Measurements from ENCODE around the gene CAMK2A. TPM values are rescaled to one million over a fixed set of nuclear protein-coding genes. Genes with fewer than 3 reads are reported as not detected.

The CAMK2A gene
- polyA plus RNA-seq, 1 of the 3 experiments (the other 2 are of a cell fraction): 0.10 TPM

DNA sequence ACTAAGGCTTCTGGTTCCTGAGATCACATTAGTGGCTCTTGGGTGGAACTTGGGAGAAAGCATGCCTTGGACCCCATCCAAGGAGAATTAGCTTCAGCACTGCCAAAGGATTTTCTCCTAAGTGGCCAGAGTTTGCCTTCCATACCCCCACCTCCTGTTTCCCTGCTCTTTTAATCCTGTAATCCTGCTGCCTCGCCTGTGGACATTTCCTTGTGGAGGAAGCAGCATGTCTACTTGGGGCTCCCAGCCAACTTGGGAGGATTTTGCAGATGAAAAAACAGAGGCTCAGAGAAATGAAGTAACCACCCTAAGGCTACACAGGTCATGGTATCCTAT, 11.6 kb upstream of the CAMK2A start:
- no peak for TF ChIP-seq JUND (IDR thresholded peaks at IDR 0.05)
- H3F3A ChIP-seq (replicated peaks; ENCODE audit: insufficient read depth): peaks cover 14% of the 10 kb centered on the region
- H3K27ac ChIP-seq (ENCODE audit: low read depth in 2 of 2, low read length in 1 of 2): no peak overlapping the region
- H3K9ac ChIP-seq: no peak overlapping the region
- H2AFZ ChIP-seq (ENCODE audit: low read depth): no peak overlapping the region
- POLR2A ChIA-PET: no interaction called here
- H3K4me2 ChIP-seq: no peak overlapping the region
- CTCF ChIA-PET: no interaction called here
- no peaks in the 10 kb centered on the region for H4K20me1 ChIP-seq (ENCODE audit: insufficient read depth)
- H3K79me2 ChIP-seq (ENCODE audit: insufficient read depth): no peaks in the 10 kb centered on the region
- H3K27me3 ChIP-seq (ENCODE audit: insufficient read depth): no peaks in the 10 kb centered on the region
- H3K9me2 ChIP-seq: no peaks in the 10 kb centered on the region
- no peak overlapping the region for H3K4me3 ChIP-seq (ENCODE audit: low read depth in 2 of 2, low read length in 1 of 2)
- H3K36me3 ChIP-seq (replicated peaks in 1 of 2; ENCODE audit: control insufficient read depth in 1 of 2, insufficient read depth in 2 of 2, low read length in 1 of 2): no peaks in the 10 kb centered on the region
- H3K4me1 ChIP-seq (ENCODE audit: control insufficient read depth in 1 of 2, insufficient read depth in 2 of 2, low read depth in 1 of 2, low read length in 1 of 2): peaks cover 4 to 24% of the 10 kb centered on the region in 2 experiments; a peak in 3 of 4 replicates
- WGBS (ENCODE audit: low lambda C conversion rate): 89% methylated on average over 1 of the region's 1 CpG
- no peak for DNase-seq
- no peaks in the 10 kb centered on the region for H3K9me3 ChIP-seq

DNA sequence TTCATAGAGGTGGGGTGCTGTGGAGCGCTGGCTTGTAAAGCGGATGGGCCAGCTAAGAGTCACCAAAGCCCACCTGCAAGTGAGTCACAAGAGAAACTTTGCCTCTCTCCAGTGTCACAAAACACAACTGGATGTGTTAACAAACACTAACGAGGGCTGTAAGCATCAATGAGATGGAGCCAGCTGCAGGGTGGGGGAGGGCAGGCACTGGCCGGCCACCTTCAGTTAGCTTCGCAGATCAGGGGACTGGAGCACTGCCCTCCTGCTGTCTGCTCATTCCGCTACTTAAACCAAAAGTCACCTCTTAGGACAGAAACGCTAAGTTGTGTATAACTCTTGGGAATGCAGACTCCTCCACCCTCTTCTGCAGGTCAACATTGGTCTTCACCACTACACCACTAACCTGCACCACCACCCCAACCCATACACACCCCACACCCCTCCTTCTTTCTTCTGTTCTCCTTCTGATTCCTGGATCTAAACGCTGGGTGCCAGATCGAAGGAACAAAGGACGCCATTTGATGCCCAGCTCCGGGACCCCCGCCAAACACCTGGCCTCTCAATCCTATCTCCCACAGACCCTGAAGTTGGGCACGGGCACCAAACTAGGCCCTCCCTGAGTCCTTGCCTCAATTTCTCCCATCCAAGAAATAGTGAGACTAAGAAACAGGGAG, 11.1 kb upstream of the CAMK2A start:
- ChIA-PET CTCF (interaction anchor here (0.6 to 0.9 kb wide), 3 partner anchors 10 to 175 kb away, joined by 3 to 4 read pairs (median 4); no protein-coding TSS in a partner anchor), POLR2A (interaction anchor here (0.6 kb wide), 1 partner anchor 10 kb away, joined by 3 read pairs; no protein-coding TSS in a partner anchor)
- Histone ChIP-seq H3K27ac (ENCODE audit: low read depth in 2 of 2, low read length in 1 of 2) (no peak overlapping the region), H3K27me3 (ENCODE audit: insufficient read depth) (no peaks in the 10 kb centered on the region), H3K9me3 (no peaks in the 10 kb centered on the region), H2AFZ (ENCODE audit: low read depth) (no peak overlapping the region), H3F3A (replicated peaks; ENCODE audit: insufficient read depth) (peaks cover 14% of the 10 kb centered on the region), H4K20me1 (ENCODE audit: insufficient read depth) (no peaks in the 10 kb centered on the region), H3K4me2 (no peak overlapping the region), H3K36me3 (replicated peaks in 1 of 2; ENCODE audit: control insufficient read depth in 1 of 2, insufficient read depth in 2 of 2, low read length in 1 of 2) (no peaks in the 10 kb centered on the region), H3K79me2 (ENCODE audit: insufficient read depth) (no peaks in the 10 kb centered on the region), H3K4me3 (ENCODE audit: low read depth in 2 of 2, low read length in 1 of 2) (no peak overlapping the region), H3K4me1 (ENCODE audit: control insufficient read depth in 1 of 2, insufficient read depth in 2 of 2, low read depth in 1 of 2, low read length in 1 of 2) (peaks cover 4 to 19% of the 10 kb centered on the region in 2 experiments; a peak in 3 of 4 replicates), H3K9ac (no peak overlapping the region), H3K9me2 (no peaks in the 10 kb centered on the region)
- WGBS (ENCODE audit: low lambda C conversion rate): 97% methylated on average over 13 of the region's 13 CpGs
- no peak for DNase-seq
- TF ChIP-seq TCF12 (IDR thresholded peaks at IDR 0.05) (no peak), FOXJ3 (CRISPR knock-in tag; IDR thresholded peaks at IDR 0.05) (no peak), NFIC (IDR thresholded peaks at IDR 0.05; ENCODE audit: borderline replicate concordance) (no peak), YY1 (IDR thresholded peaks at IDR 0.05; ENCODE audit: low read depth) (no peak), RXRA (IDR thresholded peaks at IDR 0.05; ENCODE audit: borderline replicate concordance, low read depth) (no peak), SMC3 (IDR thresholded peaks at IDR 0.05; ENCODE audit: low read depth, low read length) (no peak), CHD2 (IDR thresholded peaks at IDR 0.05; ENCODE audit: low read length, partially characterized antibody) (no peak), FOSL2 (IDR thresholded peaks at IDR 0.05; ENCODE audit: borderline replicate concordance, low read depth) (no peak), MEF2A (IDR thresholded peaks at IDR 0.05; ENCODE audit: borderline replicate concordance, low read depth) (no peak), MXI1 (IDR thresholded peaks at IDR 0.05; ENCODE audit: low read depth, low read length) (no peak), GATA2 (CRISPR knock-in tag; IDR thresholded peaks at IDR 0.05) (no peak), NRF1 (IDR thresholded peaks at IDR 0.05; ENCODE audit: low read depth, low read length) (no peak), GABPA (IDR thresholded peaks at IDR 0.05; ENCODE audit: low read depth) (no peak), RFX5 (IDR thresholded peaks at IDR 0.05; ENCODE audit: low read length) (no peak), TEAD4 (IDR thresholded peaks at IDR 0.05; ENCODE audit: borderline replicate concordance, insufficient read depth) (no peak)
- TF ChIP-seq, protein P1, sequence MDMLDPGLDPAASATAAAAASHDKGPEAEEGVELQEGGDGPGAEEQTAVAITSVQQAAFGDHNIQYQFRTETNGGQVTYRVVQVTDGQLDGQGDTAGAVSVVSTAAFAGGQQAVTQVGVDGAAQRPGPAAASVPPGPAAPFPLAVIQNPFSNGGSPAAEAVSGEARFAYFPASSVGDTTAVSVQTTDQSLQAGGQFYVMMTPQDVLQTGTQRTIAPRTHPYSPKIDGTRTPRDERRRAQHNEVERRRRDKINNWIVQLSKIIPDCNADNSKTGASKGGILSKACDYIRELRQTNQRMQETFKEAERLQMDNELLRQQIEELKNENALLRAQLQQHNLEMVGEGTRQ (IDR thresholded peaks at IDR 0.05; ENCODE audit: borderline replicate concordance, low read depth, low read length): no peak
- TF ChIP-seq, protein P2, sequence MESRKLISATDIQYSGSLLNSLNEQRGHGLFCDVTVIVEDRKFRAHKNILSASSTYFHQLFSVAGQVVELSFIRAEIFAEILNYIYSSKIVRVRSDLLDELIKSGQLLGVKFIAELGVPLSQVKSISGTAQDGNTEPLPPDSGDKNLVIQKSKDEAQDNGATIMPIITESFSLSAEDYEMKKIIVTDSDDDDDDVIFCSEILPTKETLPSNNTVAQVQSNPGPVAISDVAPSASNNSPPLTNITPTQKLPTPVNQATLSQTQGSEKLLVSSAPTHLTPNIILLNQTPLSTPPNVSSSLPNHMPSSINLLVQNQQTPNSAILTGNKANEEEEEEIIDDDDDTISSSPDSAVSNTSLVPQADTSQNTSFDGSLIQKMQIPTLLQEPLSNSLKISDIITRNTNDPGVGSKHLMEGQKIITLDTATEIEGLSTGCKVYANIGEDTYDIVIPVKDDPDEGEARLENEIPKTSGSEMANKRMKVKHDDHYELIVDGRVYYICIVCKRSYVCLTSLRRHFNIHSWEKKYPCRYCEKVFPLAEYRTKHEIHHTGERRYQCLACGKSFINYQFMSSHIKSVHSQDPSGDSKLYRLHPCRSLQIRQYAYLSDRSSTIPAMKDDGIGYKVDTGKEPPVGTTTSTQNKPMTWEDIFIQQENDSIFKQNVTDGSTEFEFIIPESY (IDR thresholded peaks at IDR 0.05; ENCODE audit: borderline replicate concordance, low read depth): no peak
- TF ChIP-seq, protein P3, sequence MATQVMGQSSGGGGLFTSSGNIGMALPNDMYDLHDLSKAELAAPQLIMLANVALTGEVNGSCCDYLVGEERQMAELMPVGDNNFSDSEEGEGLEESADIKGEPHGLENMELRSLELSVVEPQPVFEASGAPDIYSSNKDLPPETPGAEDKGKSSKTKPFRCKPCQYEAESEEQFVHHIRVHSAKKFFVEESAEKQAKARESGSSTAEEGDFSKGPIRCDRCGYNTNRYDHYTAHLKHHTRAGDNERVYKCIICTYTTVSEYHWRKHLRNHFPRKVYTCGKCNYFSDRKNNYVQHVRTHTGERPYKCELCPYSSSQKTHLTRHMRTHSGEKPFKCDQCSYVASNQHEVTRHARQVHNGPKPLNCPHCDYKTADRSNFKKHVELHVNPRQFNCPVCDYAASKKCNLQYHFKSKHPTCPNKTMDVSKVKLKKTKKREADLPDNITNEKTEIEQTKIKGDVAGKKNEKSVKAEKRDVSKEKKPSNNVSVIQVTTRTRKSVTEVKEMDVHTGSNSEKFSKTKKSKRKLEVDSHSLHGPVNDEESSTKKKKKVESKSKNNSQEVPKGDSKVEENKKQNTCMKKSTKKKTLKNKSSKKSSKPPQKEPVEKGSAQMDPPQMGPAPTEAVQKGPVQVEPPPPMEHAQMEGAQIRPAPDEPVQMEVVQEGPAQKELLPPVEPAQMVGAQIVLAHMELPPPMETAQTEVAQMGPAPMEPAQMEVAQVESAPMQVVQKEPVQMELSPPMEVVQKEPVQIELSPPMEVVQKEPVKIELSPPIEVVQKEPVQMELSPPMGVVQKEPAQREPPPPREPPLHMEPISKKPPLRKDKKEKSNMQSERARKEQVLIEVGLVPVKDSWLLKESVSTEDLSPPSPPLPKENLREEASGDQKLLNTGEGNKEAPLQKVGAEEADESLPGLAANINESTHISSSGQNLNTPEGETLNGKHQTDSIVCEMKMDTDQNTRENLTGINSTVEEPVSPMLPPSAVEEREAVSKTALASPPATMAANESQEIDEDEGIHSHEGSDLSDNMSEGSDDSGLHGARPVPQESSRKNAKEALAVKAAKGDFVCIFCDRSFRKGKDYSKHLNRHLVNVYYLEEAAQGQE (IDR thresholded peaks at IDR 0.05; ENCODE audit: low read depth, low read length): no peak
